DMS 273 (cell line): ENCODE measurements around the gene UMODL1.
"Not testable (repeated sequence)": the region's sequence is repeated elsewhere in the genome, so short reads cannot be mapped to it uniquely, and the experiment has no call there.

Experiments
- DNase-seq: peaks from one replicate; lab custom pipeline; 2025; ENCODE audit not compliant: unreplicated experiment; lab: John Stamatoyannopoulos, UW

UMODL1 gene

DNA sequence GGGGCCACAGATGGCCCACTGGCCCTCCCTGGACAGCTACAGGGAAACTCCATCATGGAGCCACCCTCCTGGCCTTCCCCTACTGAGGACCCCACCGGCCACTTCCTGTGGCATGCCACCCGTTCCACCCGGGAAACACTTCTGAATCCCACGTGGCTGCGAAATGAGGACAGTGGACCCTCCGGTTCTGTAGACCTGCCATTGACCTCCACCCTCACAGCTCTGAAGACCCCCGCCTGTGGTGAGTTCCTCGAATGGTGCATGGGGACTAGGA lies 40.3 kb downstream of the UMODL1 start:
- DNase-seq, result no peak

DNA sequence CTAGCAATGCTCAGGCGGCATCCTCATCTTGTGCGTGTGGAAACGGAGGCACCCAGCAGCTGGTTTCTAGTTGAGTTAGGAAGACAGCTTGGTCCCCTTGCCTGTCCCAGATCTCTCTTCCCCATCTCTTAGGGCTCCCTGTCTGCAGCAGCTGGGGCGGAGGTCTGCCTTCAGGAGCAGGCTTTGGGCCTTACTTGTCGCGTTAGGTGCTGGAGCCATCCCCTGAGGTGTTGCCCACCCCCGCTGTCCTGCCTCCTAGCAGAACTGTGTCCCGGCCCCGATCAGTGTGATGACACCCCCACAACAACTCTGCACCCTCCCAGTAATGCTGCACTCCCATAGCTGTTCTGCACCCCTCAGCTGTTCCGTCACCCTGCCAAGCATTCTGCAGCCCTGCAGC lies 40.7 kb downstream of the UMODL1 start:
- no peak for DNase-seq

DNA sequence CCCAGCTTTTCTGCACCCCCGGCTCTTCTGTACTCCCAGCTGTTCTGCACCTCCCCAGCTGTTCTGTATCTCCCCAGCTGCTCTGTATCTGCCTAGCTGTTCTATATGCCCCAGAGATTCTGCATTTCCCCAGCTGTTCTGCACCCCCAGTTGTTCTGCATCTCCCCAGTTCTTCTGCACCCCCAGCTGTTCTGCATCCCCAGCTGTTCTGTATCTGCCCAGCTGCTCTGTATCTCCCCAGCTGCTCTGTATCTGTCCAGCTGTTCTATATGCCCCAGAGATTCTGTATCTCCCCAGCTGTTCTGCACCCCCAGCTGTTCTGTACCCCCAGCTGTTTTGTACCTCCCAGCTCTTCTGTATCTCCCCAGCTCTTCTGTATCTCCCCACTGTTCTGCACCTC lies 41.1 kb downstream of the UMODL1 start:
- peak; percentile 29 for DNase-seq

DNA sequence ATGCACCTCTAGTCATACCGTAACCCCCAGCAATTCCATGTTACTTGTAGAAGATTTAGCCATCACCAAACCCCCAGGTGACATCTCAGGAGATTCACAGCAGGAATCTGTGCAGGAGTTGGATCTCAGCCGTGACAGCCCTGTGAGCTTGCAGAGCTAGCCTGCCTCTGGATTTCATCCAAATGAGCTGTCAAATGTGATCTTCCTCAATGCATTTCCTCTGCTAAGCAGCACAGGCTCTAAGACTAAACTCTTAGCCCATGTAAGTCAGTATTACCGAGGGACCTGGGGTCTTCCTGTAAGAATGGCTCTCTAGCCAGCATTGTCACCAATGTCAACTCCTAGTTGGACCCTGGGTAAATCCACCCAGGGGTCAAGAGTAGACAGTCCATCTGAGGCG lies 41.7 kb downstream of the UMODL1 start:
- DNase-seq, result peak; percentile 60

DNA sequence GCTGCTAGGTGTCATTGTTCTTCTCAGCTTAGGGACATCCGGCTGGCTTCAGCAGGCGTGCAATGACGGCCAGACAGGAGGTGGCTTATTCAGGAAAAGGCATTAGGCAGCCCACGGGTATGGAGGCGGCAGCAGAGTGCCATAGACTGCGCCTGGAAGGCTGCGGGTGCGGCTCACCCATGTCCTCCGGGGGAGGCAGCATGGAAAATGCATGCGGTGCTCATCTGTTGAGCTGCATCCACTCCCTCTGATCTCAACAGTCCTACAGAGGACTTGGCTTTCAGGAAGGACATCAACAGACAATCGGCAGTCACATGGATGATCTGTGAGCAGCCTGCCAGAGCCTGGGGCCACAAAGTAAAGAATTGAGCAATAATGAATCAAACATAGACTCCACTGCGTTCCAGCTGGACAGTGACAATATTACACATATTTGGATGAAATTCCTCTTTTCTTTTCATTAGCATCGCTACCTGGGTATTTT lies 42.9 kb downstream of the UMODL1 start:
- DNase-seq, result no peak

DNA sequence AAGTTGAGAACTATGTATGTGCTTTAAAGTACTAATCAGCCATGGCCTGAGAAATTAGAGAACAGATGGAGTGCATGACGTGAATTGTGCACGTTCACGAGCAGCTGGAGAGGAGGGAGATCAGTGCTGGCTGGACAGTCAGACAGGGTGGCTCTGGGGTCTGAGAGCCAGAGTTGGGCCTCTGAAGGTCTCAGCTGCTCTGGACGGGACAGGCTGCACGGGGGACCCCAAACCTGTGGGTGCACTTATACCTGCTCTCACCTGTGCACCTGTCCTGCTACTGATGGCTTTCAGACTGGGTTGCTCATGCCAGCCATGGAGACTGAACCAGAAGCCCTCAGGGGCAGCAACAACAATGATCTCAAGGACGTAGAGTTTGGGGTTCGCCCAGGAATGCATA lies 43.5 kb downstream of the UMODL1 start:
- peak; percentile 62 for DNase-seq

DNA sequence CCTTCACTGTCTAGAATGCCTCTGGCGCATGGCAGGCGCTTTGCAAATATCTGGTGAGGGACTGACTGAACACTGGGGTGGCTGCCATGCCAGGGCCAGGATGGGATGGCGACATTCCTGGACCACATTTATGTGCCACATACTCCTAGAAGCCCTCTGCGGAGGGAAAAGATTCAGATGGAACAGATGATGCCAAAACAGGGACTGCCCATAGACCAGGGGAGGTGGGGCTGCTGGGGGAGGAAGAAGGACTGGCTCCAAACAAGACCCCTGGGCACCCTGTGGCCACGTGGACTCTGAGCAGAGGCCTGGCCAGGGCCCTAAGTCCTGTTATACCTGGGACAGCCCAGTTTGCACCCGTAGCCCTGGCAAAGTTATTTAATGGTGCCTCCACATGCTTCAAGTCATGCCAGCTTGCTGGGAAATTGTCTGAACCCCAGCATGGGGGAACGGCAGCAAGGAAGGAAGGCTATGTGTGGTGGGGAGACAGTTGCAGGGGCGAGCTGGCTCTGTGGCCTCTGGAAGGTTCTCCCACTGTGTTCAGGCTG lies 44.1 kb downstream of the UMODL1 start:
- DNase-seq, result no peak

DNA sequence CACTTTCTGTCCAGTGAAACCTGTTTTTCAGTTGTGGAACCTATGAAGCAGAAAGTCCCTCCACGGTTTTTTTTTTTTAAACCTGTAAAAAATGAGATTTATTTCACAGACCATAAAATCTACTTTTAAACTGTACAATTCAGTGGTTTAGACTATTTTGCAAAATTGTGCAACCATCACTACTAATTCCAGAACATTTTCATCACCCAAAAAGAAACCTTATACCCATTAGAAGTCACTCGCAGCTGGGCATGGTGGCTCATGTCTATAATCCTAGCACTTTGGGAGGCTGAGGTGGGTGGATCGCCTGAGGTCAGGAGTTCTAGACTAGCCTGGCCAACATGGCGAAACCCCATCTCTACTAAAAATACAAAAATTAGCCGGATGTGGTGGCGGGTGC lies 45.4 kb downstream of the UMODL1 start:
- not testable (repeated sequence) for DNase-seq

DNA sequence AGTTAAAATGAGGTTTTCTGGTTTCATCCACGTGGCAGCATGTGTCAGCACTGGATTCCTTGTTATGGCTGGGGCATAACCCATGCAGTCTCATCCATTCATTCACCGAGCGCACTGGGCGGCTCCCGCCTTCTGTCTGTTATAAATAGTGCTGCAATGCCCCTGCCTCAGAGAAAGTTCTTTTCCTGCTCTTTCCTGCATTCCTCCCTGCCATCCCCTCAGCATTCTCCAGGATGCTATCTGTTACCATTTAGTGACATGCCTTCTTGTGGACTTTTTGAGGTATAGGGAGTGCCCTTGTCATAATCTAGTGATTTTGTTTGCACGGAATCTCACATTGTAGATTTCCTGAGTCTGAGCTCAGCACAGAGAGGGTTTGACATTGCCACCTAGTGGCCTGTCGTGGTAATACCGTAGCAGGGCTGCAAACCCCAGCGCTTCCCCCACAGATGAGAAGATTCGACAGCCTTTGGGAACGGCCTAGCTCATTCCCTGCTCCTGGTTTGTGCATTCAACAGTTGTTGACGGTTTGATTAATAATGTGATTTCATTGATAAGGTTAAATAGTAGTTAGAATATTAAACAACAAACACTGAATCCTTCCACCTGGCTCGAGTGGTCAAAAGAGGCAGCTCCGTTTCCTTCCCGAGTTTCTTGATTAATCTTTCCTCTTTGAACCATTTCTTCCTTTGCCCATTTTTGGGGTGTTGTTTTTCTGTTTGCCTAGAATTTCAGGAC lies 46.3 kb downstream of the UMODL1 start:
- peak; percentile 86 for DNase-seq

DNA sequence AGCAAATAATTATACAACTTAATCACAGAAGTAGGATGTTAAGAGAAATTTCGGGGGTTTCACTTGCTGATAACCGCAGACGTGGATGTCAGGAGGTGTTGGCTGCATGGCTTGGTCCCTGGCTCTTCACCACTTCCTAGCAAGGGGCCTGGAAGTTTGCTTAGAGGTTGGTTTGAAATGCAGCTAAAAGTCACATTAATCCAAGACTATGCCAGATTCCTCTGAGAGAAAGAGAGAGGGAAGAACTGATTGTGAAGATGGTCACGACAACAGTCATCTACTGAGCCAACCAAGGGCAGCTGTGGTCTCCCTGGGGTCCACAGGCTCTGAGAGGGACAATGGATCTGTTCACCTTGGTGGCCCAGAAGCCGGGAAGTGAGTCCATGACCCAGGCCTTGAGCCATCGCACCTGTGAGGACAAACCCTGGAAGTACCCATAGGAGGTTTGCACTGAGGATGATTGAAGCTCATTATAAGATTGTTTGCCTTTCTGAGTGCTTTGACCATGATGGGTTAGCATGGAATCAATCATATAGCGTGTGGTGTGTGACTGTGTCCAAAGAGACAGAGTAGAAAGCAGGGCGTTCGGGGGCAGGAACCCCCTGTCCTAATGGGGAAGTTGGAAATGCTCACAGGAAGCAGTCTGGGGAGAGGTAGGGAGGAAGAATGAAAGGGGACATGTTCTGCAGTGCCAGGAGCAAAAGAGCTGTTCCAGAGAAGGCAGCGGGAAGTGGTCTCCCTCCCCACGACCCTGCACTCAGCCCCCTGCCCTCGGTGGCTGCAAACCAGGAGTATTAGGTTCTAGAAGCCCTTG lies 47.1 kb downstream of the UMODL1 start:
- DNase-seq, result no peak

DNA sequence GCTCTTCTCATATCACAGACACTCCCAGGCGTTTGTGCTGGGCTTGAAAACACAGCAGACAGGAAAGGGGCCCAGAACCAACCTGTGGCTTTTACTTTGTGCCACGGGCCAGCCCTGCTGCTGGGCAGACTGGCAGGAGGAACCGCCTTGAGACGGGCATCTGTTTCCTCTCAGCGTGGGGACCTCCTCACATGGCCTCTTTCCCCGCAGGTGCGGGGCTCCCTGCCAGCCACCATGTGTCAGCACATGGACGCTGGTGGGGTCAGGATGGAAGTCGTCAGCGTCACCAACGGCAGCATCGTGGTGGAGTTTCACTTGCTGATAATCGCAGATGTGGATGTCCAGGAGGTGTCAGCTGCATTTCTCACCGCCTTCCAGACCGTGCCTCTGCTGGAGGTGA lies 47.8 kb downstream of the UMODL1 start:
- peak; percentile 46 for DNase-seq

DNA sequence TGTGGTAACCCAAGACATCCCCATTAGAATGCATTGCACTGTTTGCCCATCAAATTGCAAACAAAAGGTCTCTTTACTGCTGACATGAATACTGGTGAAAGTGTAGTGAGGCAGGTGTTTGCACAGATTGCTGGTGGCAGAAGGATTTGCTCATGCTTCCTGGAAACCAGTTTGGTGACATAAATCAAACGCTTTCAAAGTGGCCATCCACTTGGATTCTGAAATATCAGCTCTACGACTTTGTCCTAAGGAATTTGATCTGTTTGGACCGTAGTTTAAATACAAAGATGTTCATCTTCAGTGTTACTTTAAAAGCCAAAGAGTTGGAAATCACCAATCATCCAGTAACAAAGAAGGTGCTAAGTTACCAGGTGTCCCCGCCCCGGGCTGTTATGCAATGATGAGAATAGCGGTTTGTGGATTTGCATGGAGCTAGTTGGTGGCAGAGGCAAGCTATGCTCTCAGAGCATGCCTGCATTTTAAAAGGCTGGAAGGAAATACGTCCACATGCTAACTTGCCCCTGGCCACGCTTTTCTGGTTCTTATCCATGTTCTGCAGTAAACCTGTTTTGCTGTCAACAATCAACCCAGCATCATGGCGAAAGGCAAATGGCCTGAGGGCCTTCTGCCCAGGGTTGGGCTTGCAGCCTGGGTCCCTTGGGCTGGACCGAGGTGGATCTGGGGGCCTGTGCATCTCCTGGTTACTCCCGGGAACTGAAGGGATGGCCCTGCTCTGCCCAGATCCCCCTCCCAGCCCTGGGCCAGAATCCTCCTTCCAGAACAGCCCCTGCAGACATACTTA lies 49.2 kb downstream of the UMODL1 start:
- DNase-seq, result peak; percentile 58

DNA sequence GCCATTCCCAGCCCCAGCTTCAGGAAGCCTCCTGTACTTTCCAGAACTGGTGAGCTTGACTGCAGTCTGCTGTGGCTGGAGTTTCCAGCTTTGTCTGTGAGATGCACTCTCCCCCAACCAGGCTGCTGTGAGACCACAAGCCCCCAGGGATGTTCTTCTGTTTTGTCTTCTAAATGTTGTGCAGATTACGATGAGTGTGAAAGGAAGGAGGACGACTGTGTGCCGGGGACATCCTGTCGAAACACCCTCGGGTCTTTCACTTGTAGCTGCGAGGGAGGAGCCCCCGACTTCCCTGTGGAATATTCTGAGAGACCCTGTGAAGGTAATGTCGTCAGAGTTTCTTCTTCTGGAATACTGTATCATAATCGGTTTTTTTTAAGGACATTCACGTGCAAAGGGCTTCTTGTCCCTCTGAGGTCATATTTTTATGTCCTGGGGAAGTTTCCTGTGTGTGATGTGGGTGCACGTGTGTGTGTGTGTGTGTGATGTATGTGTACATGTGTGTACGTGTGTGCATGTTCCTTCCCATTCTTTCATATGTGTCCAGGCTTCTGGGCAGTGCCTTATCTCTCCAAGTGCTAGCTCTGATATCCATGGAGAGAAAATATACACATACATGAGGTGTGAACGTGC lies 49.9 kb downstream of the UMODL1 start:
- no peak for DNase-seq

DNA sequence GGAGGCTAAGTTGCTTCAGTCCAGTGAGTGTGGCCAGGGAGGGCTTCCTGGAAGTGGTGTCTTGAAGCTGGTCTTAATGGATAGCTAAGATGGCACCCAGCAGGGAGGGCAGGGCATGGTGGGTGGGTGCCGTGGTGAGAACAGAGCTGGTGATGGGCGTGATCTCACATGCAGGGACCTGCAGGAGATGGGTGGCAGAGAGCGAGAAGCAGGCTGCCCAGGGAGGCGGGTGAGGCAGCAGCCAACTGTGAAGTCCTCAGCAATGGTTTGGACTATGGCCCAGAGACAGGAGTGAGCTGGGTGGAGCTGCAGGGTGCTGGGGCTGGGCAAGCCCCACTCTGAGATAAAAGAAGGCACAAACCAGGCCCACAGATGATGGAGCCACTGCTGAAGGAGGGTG lies 50.7 kb downstream of the UMODL1 start:
- DNase-seq, result no peak

DNA sequence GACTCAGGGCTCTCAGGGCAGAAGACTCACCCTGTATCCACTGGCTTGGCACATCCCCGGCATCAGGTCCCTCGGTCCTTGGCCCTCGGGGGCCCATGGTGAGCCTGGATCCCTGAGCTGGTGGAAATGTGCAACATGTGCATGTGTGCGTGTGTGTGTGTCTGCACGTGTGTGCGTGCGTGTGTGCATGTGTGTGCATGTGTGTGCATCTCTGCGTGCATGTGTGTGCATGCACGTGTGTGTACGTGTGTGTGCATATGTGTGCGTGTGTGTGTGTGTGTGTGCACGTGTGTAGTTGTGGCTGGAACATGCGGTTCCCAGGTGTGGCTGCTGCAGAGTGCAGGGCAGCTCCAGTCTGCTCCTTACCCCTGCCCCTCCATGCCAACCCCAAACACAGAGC lies 51.3 kb downstream of the UMODL1 start:
- DNase-seq, result no peak

DNA sequence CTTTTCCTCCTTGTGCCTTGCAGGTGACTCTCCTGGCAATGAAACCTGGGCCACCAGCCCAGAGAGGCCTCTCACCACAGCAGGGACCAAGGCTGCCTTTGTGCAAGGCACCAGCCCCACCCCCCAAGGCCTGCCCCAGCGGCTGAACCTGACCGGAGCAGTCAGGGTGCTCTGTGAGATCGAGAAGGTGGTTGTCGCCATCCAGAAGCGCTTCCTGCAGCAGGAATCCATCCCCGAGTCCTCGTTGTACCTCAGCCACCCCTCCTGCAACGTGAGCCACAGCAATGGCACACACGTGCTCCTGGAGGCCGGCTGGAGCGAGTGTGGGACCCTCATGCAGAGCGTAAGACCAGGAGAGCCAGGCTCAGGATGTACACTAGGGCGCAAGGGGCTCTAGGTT lies 51.7 kb downstream of the UMODL1 start:
- no peak for DNase-seq

DNA sequence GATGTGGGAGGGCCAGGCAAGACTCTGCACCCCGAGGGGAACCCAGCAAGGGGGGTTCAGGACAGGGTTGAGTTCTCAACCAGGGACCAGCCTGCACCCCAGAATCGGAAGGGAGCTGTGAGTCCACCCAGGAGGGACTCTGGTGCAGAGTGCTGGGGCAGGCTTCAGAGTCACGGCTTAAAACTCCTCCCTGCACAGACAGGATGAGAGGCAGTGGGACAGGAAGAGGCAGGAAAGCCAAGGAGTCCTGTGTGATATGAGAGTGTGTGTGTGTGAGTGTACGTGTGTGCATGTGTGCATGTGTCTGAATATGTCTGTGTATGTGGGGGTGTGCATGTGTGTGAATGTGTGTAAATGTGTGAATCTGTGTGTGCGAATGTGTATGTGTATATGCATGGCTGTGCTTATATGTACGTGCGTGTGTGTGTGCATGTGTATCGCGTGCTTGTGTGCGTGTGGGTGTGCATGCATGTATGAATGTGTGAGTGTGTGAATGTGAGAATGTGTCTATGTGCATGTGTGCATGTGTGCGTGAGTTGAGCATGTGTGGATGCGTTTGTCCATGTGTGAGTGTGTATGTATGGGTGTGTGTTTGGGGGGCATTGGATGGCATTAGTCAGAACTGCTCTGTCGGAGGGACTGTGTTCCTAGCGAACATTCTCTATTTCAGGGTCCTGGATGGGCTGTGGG lies 52.2 kb downstream of the UMODL1 start:
- DNase-seq, result no peak

DNA sequence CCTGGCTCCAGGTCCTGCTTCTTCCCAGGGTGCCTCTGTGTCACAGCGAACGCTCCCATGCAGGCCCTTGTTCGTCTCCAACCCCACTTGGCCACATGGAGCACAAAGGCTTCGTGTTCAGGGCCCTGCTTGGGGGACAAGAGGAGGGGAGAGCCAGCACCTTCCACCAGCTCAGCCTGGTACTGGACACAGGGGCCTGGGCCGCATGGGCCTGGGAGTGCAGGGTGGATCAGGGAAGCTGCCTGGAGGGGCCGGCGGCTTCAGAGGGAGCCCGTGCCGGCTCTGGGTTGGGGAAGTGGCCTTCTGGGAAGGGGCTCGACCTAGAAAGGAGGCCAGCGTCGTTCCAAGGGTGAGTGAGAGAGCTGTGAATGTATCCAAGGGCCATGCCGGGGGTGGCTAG lies 53.0 kb downstream of the UMODL1 start:
- DNase-seq, result no peak

DNA sequence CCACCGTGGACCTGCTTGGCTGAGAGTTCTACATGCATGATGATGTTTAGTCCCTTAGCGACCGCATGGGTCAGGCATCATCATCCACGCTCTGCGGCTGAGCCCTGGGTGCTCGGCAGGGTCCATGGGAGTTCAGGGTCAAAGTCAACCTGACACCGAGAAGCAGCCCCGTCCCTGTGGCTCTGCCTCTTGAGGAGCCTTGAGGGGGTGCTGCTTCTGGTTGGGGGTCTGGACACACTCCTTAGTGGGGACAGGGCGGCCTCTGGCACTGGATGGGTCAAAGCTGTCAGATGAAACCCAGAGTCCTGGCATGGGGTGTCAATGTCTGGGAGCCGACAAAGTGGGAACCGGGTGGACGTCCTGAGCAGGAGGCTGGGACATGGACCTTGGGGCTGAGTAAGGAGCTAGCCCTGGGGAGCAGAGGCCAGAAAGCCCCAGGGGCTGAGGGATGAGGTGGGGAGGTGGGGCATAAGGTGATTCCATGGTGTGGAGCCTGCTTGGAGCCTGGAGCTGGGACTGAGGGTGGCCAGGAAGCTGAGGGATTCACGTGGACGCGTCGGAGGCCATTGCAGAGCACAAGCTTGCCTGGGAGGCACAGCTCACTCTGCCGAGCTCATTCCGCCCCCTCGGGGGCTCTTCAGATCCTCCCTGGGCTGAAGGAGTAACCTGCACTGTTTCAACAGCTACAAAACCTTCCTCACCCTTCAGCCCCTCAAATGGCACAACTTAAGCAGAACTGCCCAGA lies 53.9 kb downstream of the UMODL1 start:
- DNase-seq, result no peak
